H1 (cell line): Measurements from ENCODE around the gene SLC6A7. TPM values are rescaled to one million over a fixed set of nuclear protein-coding genes. Genes with fewer than 3 reads are reported as not detected.

Source experiments
- CBX5 ChIP-seq: fragments of 300-800, 300-1000 bp; sonication (generic); IDR thresholded peaks from 2 replicates; pipeline ENCODE4 v1.7.1; 2016; ENCODE audit warnings: antibody characterized with exemption, low read length, low read depth
- HDAC2 ChIP-seq, 2 experiments: fragments of 300-600 bp in 1 of 2; sonication (generic) in 1 of 2; IDR thresholded peaks; 2 replicates each; pipeline ENCODE4 v1.6.1; 2011 to 2012; ENCODE audit warnings: low read depth in 2 of 2, low read length in 2 of 2, mild to moderate bottlenecking in 2 of 2, moderate library complexity in 2 of 2, borderline replicate concordance in 1 of 2, inconsistent platforms in 1 of 2
- polyA plus RNA-seq, 7 experiments: library from polyadenylated mRNA; depleted of rRNA in 3 of 7; stranded (reverse) in 5 of 7; unstranded in 2 of 7; fragments of >200 nt in 5 of 7; fragments of 200-250 nt in 2 of 7; gene quantifications; 1 replicate in 5 of 7; 2 replicates in 1 of 7; 4 replicates in 1 of 7; pipeline versions ENCODE4 v1.2.1 to v1.2.3, GENCODE V29; 2011 to 2013; ENCODE audit warnings: missing spikeins in 2 of 7, mixed read lengths in 2 of 7
- total RNA-seq: library from RNA; stranded (reverse); fragmentation: NEBNext Ultra II Directional; extraction: Animal tissue kit (Norgen Biotek cat#: 25700); gene quantifications from 2 replicates; pipeline ENCODE4 v1.2.1, GENCODE V29; 2021

Gene SLC6A7
- total and polyA plus RNA-seq, 2 of the 8 experiments (the other 6 are each of a cell fraction or from before 2014, with no cell fraction given): 0.07 to 0.12 TPM

- no peak for TF ChIP-seq HDAC2 (IDR thresholded peaks at IDR 0.05; ENCODE audit: borderline replicate concordance in 1 of 2, low read depth in 2 of 2, low read length in 2 of 2)
- no peak for TF ChIP-seq CBX5
Observed at GRCh38 chr5:150256410-150257064, 66.7 kb downstream of the SLC6A7 start (continued).
